Neural progenitor cell (in vitro differentiated cells): ENCODE measurements around the gene PTPRN2.

Experiments used
- CTCF ChIP-seq: fragments of 200-600 bp; sonication (generic); IDR thresholded peaks from 2 replicates; pipeline ENCODE4 v1.5.1; 2017; ENCODE audit warnings: antibody characterized with exemption, mild to moderate bottlenecking
- EZH2 ChIP-seq: fragments of 200-600 bp; sonication (generic); IDR thresholded peaks from 2 replicates; pipeline ENCODE4 v1.6.1; 2017; ENCODE audit warnings: antibody characterized with exemption, mild to moderate bottlenecking, moderate library complexity

GRCh38 chr7:158097453-158098124, 490.0 kb downstream of the PTPRN2 start:
- TF ChIP-seq CTCF: no peak
- TF ChIP-seq EZH2: no peak
